ENCODE data around the gene CCDC33. TPM values are rescaled to one million over a fixed set of nuclear protein-coding genes. Genes with fewer than 3 reads are reported as not detected.

CCDC33 gene
- total RNA-seq, 1 donor from 2014 or later, result 4.2 TPM

GRCh38 chr15:74209997-74210671, 26.0 kb upstream of the CCDC33 start:
- Mint-ChIP-seq H3K36me3 (no peaks in the 10 kb centered on the region), H3K4me1 (peaks cover 63% of the 10 kb centered on the region), H3K27ac (peak overlapping the region; percentile 94), H3K9me3 (no peaks in the 10 kb centered on the region), H3K4me3 (peak overlapping the region; percentile 7), H3K27me3 (ENCODE audit: low read depth) (peaks cover 2% of the 10 kb centered on the region)
- TF ChIP-seq, protein P1, sequence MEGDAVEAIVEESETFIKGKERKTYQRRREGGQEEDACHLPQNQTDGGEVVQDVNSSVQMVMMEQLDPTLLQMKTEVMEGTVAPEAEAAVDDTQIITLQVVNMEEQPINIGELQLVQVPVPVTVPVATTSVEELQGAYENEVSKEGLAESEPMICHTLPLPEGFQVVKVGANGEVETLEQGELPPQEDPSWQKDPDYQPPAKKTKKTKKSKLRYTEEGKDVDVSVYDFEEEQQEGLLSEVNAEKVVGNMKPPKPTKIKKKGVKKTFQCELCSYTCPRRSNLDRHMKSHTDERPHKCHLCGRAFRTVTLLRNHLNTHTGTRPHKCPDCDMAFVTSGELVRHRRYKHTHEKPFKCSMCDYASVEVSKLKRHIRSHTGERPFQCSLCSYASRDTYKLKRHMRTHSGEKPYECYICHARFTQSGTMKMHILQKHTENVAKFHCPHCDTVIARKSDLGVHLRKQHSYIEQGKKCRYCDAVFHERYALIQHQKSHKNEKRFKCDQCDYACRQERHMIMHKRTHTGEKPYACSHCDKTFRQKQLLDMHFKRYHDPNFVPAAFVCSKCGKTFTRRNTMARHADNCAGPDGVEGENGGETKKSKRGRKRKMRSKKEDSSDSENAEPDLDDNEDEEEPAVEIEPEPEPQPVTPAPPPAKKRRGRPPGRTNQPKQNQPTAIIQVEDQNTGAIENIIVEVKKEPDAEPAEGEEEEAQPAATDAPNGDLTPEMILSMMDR (IDR thresholded peaks at IDR 0.05; ENCODE audit: unreplicated experiment), result no peak
- no peak for DNase-seq (ENCODE audit: low spot score in 2 of 2, unreplicated experiment in 2 of 2)

- H3K27ac Mint-ChIP-seq, result peak overlapping the region; percentile 94
- peaks cover 67% of the 10 kb centered on the region for H3K4me1 Mint-ChIP-seq
- peaks cover 2% of the 10 kb centered on the region for H3K27me3 Mint-ChIP-seq (ENCODE audit: low read depth)
- TF ChIP-seq, protein P1 (IDR thresholded peaks at IDR 0.05; ENCODE audit: unreplicated experiment), result no peak
- H3K9me3 Mint-ChIP-seq, result no peaks in the 10 kb centered on the region
- H3K36me3 Mint-ChIP-seq, result no peaks in the 10 kb centered on the region
- no peak for DNase-seq (ENCODE audit: low spot score in 2 of 2, unreplicated experiment in 2 of 2)
- no peak overlapping the region for H3K4me3 Mint-ChIP-seq
These were observed 25.4 kb upstream of the CCDC33 start for GRCh38 chr15:74210729-74211128.

DNA sequence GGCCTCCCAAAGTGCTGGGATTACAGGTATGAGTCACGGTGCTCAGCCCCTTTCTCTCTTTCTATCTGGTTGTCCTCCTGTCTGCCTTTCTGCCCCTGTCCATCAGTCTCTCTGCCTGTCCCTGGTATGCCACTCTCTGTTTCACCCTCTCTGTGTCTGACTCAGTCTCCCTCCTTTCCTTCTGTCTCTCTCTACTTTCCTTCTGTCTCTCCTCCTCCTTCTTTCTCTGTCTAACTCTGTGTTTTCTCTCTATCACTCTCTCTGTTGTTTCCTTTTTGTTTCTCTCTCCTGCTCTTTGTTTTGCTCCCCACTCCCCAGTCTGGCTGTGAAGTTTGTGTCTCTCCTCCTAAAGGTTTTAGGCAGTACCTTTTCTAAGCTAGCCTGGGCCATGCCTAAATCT, 24.5 kb upstream of the CCDC33 start:
- H3K36me3 Mint-ChIP-seq, result no peaks in the 10 kb centered on the region
- no peaks in the 10 kb centered on the region for H3K27me3 Mint-ChIP-seq (ENCODE audit: low read depth)
- TF ChIP-seq, protein P1 (IDR thresholded peaks at IDR 0.05; ENCODE audit: unreplicated experiment), result no peak
- peak overlapping the region; percentile 34 for H3K27ac Mint-ChIP-seq
- no peak overlapping the region for H3K4me3 Mint-ChIP-seq
- H3K9me3 Mint-ChIP-seq, result no peaks in the 10 kb centered on the region
- no peak for DNase-seq (ENCODE audit: low spot score in 2 of 2, unreplicated experiment in 2 of 2)
- H3K4me1 Mint-ChIP-seq, result peaks cover 62% of the 10 kb centered on the region

DNA sequence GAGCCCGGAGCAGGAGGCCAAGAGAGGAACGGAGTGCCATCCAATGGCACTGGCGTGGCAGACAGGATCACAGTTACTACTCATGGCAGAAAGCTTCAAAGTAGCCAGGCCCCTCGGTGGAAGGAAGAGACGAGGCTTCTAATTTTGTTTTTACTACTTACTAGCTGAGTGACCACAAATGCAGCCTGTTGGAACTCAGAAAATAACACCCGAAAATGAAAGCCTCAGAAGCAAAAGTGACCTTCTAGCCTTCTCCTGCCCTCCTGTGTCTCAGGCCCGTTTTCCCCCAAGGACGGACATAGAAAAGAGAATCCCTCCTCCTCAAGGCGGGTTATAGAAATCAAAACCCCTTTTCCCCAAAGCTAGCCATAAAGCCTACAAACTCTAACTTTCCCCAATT, 23.6 kb upstream of the CCDC33 start:
- H3K36me3 Mint-ChIP-seq, result no peaks in the 10 kb centered on the region
- no peaks in the 10 kb centered on the region for H3K27me3 Mint-ChIP-seq (ENCODE audit: low read depth)
- H3K27ac Mint-ChIP-seq, result peak overlapping the region; percentile 56
- TF ChIP-seq, protein P1 (IDR thresholded peaks at IDR 0.05; ENCODE audit: unreplicated experiment), result no peak
- H3K4me1 Mint-ChIP-seq, result peaks cover 53% of the 10 kb centered on the region
- H3K4me3 Mint-ChIP-seq, result no peak overlapping the region
- no peak for DNase-seq (ENCODE audit: low spot score in 2 of 2, unreplicated experiment in 2 of 2)
- H3K9me3 Mint-ChIP-seq, result no peaks in the 10 kb centered on the region

DNA sequence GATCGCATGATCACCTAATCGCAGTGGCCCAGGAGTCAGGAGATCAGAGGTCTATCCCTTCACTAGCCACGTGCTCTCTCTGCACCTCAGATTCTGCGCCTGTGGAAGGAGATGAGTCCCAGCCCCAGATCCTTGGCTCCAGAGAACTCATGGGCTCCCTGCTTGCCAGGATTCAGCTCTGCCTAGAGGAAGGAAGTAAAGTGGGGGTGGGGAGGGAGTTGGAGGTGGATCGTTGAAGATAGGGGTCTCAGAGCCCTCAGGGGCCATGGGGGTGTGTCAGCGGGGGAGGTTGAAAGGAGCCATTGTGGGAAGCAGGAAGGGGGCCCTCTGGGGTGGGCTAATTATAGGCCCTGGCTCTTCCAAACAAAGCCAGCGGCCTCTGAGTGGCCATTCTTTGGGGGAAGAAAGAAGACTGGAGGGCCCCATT, 22.3 kb upstream of the CCDC33 start:
- DNase-seq (ENCODE audit: low spot score in 2 of 2, unreplicated experiment in 2 of 2), result no peak
- H3K9me3 Mint-ChIP-seq, result no peaks in the 10 kb centered on the region
- H3K27me3 Mint-ChIP-seq (ENCODE audit: low read depth), result no peaks in the 10 kb centered on the region
- TF ChIP-seq, protein P1 (IDR thresholded peaks at IDR 0.05; ENCODE audit: unreplicated experiment), result no peak
- no peak overlapping the region for H3K4me3 Mint-ChIP-seq
- H3K36me3 Mint-ChIP-seq, result no peaks in the 10 kb centered on the region
- peaks cover 42% of the 10 kb centered on the region for H3K4me1 Mint-ChIP-seq
- H3K27ac Mint-ChIP-seq, result peak overlapping the region; percentile 71

All from mesothelial cell of epicardium (in vitro differentiated cells).